SJSA1 (cell line): ENCODE data around the gene GPC2. TPM values are rescaled to one million over a fixed set of nuclear protein-coding genes. Genes with fewer than 3 reads are reported as not detected.
"Not testable (repeated sequence)": the region's sequence is repeated elsewhere in the genome, so short reads cannot be mapped to it uniquely, and the experiment has no call there.

ENCODE experiments used
- DNase-seq, 2 experiments: peaks; one replicate each; pipeline ENCODE4 v3.0.0-alpha.2; 2015 to 2020; ENCODE audit warnings: low spot score in 2 of 2, low read depth in 1 of 2
- H3K27ac ChIP-seq: fragments of 250-450 bp; sonication (Bioruptor Pico); 2 replicates; pipeline ENCODE4 v1.5.1; 2020; ENCODE audit warnings: mild to moderate bottlenecking, moderate library complexity
- H3K27me3 ChIP-seq: fragments of 250-450 bp; sonication (Bioruptor Pico); replicated peaks from 2 replicates; pipeline ENCODE4 v1.5.1; 2020; ENCODE audit warnings: mild to moderate bottlenecking, moderate library complexity
- H3K36me3 ChIP-seq: fragments of 250-450 bp; sonication (Bioruptor Pico); 2 replicates; pipeline ENCODE4 v1.5.1; 2020; ENCODE audit warnings: mild to moderate bottlenecking
- H3K4me1 ChIP-seq: fragments of 250-450 bp; sonication (Bioruptor Pico); replicated peaks from 2 replicates; pipeline ENCODE4 v1.6.1; 2021; ENCODE audit warnings: mild to moderate bottlenecking
- H3K4me3 ChIP-seq: fragments of 250-450 bp; sonication (Bioruptor Pico); 2 replicates; pipeline ENCODE4 v1.5.1; 2020; ENCODE audit warnings: mild to moderate bottlenecking
- H3K9me3 ChIP-seq: fragments of 250-450 bp; sonication (Bioruptor Pico); replicated peaks from 2 replicates; pipeline ENCODE4 v1.5.1; 2020; ENCODE audit warnings: mild to moderate bottlenecking
- total RNA-seq: library from RNA; depleted of rRNA; stranded (reverse); fragments of >200 nt; shearing (Covaris generic); gene quantifications from 2 replicates; pipeline ENCODE4 v1.2.3, GENCODE V29; 2014

GPC2 gene
- total RNA-seq, 1 experiment from 2014 or later = 4.4 TPM

GRCh38 chr7:100157069-100157333 lies 20.2 kb downstream of the GPC2 start:
- Histone ChIP-seq H3K27me3 (no peaks in the 10 kb centered on the region), H3K9me3 (no peaks in the 10 kb centered on the region), H3K27ac (no peak overlapping the region), H3K36me3 (peaks cover 59% of the 10 kb centered on the region), H3K4me3 (peak overlapping the region; percentile 1; the same call in 1 of the 2 replicates), H3K4me1 (peaks cover 12% of the 10 kb centered on the region)
- no peak for DNase-seq

GRCh38 chr7:100156331-100157068 lies 20.7 kb downstream of the GPC2 start:
- Histone ChIP-seq H3K36me3 (peaks cover 62% of the 10 kb centered on the region), H3K27me3 (no peaks in the 10 kb centered on the region), H3K27ac (no peak overlapping the region), H3K4me1 (peaks cover 12% of the 10 kb centered on the region), H3K4me3 (peak overlapping the region; percentile 1; the same call in 1 of the 2 replicates), H3K9me3 (no peaks in the 10 kb centered on the region)
- DNase-seq = no peak

GRCh38 chr7:100155553-100156317 lies 21.4 kb downstream of the GPC2 start:
- DNase-seq = no peak
- peaks cover 12% of the 10 kb centered on the region for H3K4me1 ChIP-seq
- no peaks in the 10 kb centered on the region for H3K27me3 ChIP-seq
- H3K36me3 ChIP-seq = peaks cover 64% of the 10 kb centered on the region
- H3K4me3 ChIP-seq = no peak overlapping the region
- H3K9me3 ChIP-seq = no peaks in the 10 kb centered on the region
- H3K27ac ChIP-seq = no peak overlapping the region

GRCh38 chr7:100154651-100155491 lies 22.3 kb downstream of the GPC2 start:
- peaks cover 64% of the 10 kb centered on the region for H3K36me3 ChIP-seq
- H3K9me3 ChIP-seq = no peaks in the 10 kb centered on the region
- no peak for DNase-seq
- peaks cover 14% of the 10 kb centered on the region for H3K4me1 ChIP-seq
- no peak overlapping the region for H3K27ac ChIP-seq
- no peaks in the 10 kb centered on the region for H3K27me3 ChIP-seq
- H3K4me3 ChIP-seq = no peak overlapping the region

GRCh38 chr7:100153708-100154535 lies 23.3 kb downstream of the GPC2 start:
- no peak for DNase-seq
- peaks cover 20% of the 10 kb centered on the region for H3K4me1 ChIP-seq
- H3K36me3 ChIP-seq = peaks cover 64% of the 10 kb centered on the region
- no peak overlapping the region for H3K27ac ChIP-seq
- no peaks in the 10 kb centered on the region for H3K27me3 ChIP-seq
- no peaks in the 10 kb centered on the region for H3K9me3 ChIP-seq
- no peak overlapping the region for H3K4me3 ChIP-seq

- H3K9me3 ChIP-seq = no peaks in the 10 kb centered on the region
- peaks cover 60% of the 10 kb centered on the region for H3K36me3 ChIP-seq
- H3K4me1 ChIP-seq = peaks cover 24% of the 10 kb centered on the region
- H3K27ac ChIP-seq = no peak overlapping the region
- no peaks in the 10 kb centered on the region for H3K27me3 ChIP-seq
- H3K4me3 ChIP-seq = no peak overlapping the region
- DNase-seq = no peak
Observed at GRCh38 chr7:100152937-100153666, 24.1 kb downstream of the GPC2 start.

GRCh38 chr7:100152404-100152803 lies 24.8 kb downstream of the GPC2 start:
- Histone ChIP-seq H3K4me1 (peaks cover 20% of the 10 kb centered on the region), H3K4me3 (no peak overlapping the region), H3K27ac (no peak overlapping the region), H3K9me3 (no peaks in the 10 kb centered on the region), H3K36me3 (peaks cover 53% of the 10 kb centered on the region), H3K27me3 (no peaks in the 10 kb centered on the region)
- DNase-seq = no peak

GRCh38 chr7:100148559-100149328 lies 28.4 kb downstream of the GPC2 start, which contains the start of gene LAMTOR4:
Gene LAMTOR4 (plus strand): TSS chr7:100148918. CDS start chr7:100148973, 55 bp downstream.
- Histone ChIP-seq H3K4me3 (peak within 1 kb of the TSS; percentile 70), H3K36me3 (peaks cover 19% of the 10 kb centered on the region), H3K27ac (peak within 1 kb of the TSS; percentile 34; the same call in 1 of the 2 replicates), H3K4me1 (peaks cover 15% of the 10 kb centered on the region), H3K27me3 (no peaks in the 10 kb centered on the region), H3K9me3 (no peaks in the 10 kb centered on the region)
- peak; percentile 96 to 99 for DNase-seq

- Histone ChIP-seq H3K4me3 (peak overlapping the region; percentile 70), H3K27me3 (no peaks in the 10 kb centered on the region), H3K27ac (0 out of 2 replicates have a peak overlapping the region, but pooled peaks have one; percentile 5), H3K36me3 (peaks cover 14% of the 10 kb centered on the region), H3K4me1 (peaks cover 15% of the 10 kb centered on the region), H3K9me3 (no peaks in the 10 kb centered on the region)
- no peak for DNase-seq
Observed at GRCh38 chr7:100148225-100148558, 29.0 kb downstream of the GPC2 start.

- Histone ChIP-seq H3K27ac (no peak overlapping the region), H3K4me1 (peaks cover 15% of the 10 kb centered on the region), H3K27me3 (no peaks in the 10 kb centered on the region), H3K4me3 (no peak overlapping the region), H3K36me3 (peaks cover 8% of the 10 kb centered on the region), H3K9me3 (no peaks in the 10 kb centered on the region)
- no peak for DNase-seq
Observed at GRCh38 chr7:100147278-100147677, 29.9 kb downstream of the GPC2 start.

- not testable (repeated sequence) for H3K27me3 ChIP-seq, DNase-seq, H3K4me3 ChIP-seq, H3K36me3 ChIP-seq, H3K9me3 ChIP-seq, H3K27ac ChIP-seq
- peaks cover 15% of the 10 kb centered on the region for H3K4me1 ChIP-seq
Observed at GRCh38 chr7:100146350-100146749, 30.8 kb downstream of the GPC2 start.

- DNase-seq = no peak
- Histone ChIP-seq H3K9me3 (no peaks in the 10 kb centered on the region), H3K4me1 (no peaks in the 10 kb centered on the region)
Observed at GRCh38 chr7:100142461-100142860, 34.7 kb downstream of the GPC2 start.

More at GRCh38 chr7:100142461-100142860, 34.7 kb downstream of the GPC2 start:
- H3K4me3 ChIP-seq = no peak overlapping the region
- H3K27me3 ChIP-seq = 0 out of 2 replicates have a peak, but pooled peaks cover 4% of the 10 kb centered on the region
- H3K36me3 ChIP-seq = no peaks in the 10 kb centered on the region
- no peak overlapping the region for H3K27ac ChIP-seq
